ENCODE measurements around the gene PILRA.

PILRA gene

GRCh38 chr7:100418930-100419659 is 45.8 kb downstream of the PILRA start:
- no peak for DNase-seq (ENCODE audit: low read depth)
- H3K4me3 ChIP-seq (replicated peaks; ENCODE audit: low read depth, low read length), result no peak overlapping the region
- no peak for TF ChIP-seq CTCF (IDR thresholded peaks at IDR 0.05; ENCODE audit: low read length, missing control alignments)

GRCh38 chr7:100419660-100420226 is 46.5 kb downstream of the PILRA start:
- no peak for TF ChIP-seq CTCF (IDR thresholded peaks at IDR 0.05; ENCODE audit: low read length, missing control alignments)
- no peak overlapping the region for H3K4me3 ChIP-seq (replicated peaks; ENCODE audit: low read depth, low read length)
- no peak for DNase-seq (ENCODE audit: low read depth)

GRCh38 chr7:100423315-100423714 is 50.0 kb downstream of the PILRA start:
- no peak for TF ChIP-seq CTCF (IDR thresholded peaks at IDR 0.05; ENCODE audit: low read length, missing control alignments)
- no peak overlapping the region for H3K4me3 ChIP-seq (replicated peaks; ENCODE audit: low read depth, low read length)
- no peak for DNase-seq (ENCODE audit: low read depth)

GRCh38 chr7:100425347-100425746 is 52.1 kb downstream of the PILRA start:
- TF ChIP-seq CTCF (IDR thresholded peaks at IDR 0.05; ENCODE audit: low read length, missing control alignments), result no peak
- DNase-seq (ENCODE audit: low read depth), result no peak
- no peak overlapping the region for H3K4me3 ChIP-seq (replicated peaks; ENCODE audit: low read depth, low read length)

- no peak for DNase-seq (ENCODE audit: low read depth)
- no peak for TF ChIP-seq CTCF (IDR thresholded peaks at IDR 0.05; ENCODE audit: low read length, missing control alignments)
- H3K4me3 ChIP-seq (replicated peaks; ENCODE audit: low read depth, low read length), result no peak overlapping the region
Observed at GRCh38 chr7:100426516-100426915, 53.2 kb downstream of the PILRA start.

GRCh38 chr7:100427762-100428198 is 54.5 kb downstream of the PILRA start:
- peak overlapping the region; percentile 74 for H3K4me3 ChIP-seq (replicated peaks; ENCODE audit: low read depth, low read length)
- no peak for TF ChIP-seq CTCF (IDR thresholded peaks at IDR 0.05; ENCODE audit: low read length, missing control alignments)
- no peak for DNase-seq (ENCODE audit: low read depth)
